Stomach (tissue), 9 donors: Measurements from ENCODE around the gene KRT33B. TPM values are rescaled to one million over a fixed set of nuclear protein-coding genes. Genes with fewer than 3 reads are reported as not detected.

Source experiments
- DNase-seq, 2 donors: peaks; one replicate each; pipeline versions ENCODE4 v3.0.0 to v3.0.0-alpha.2; 2013 to 2019
- H3K27ac ChIP-seq, 5 donors: fragments of 200-600 bp in 4 of 5; sonication (generic) in 4 of 5; one replicate each; pipeline ENCODE4 v1.5.1; 2013 to 2019; ENCODE audit warnings: mild to moderate bottlenecking in 1 of 5, moderate library complexity in 1 of 5
- H3K27me3 ChIP-seq, 3 donors: fragments of 200-600 bp; sonication (generic); one replicate each; pipeline ENCODE4 v1.5.1; 2017 to 2019; ENCODE audit warnings: mixed run types in 1 of 3
- H3K36me3 ChIP-seq, 4 donors: fragments of 200-600 bp; sonication (generic); 1 replicate in 3 of 4; 2 replicates in 1 of 4; pipeline ENCODE4 v1.5.1; 2016 to 2019
- H3K4me1 ChIP-seq, 4 donors: fragments of 200-600 bp; sonication (generic); one replicate each; pipeline ENCODE4 v1.5.1; 2016 to 2019
- H3K4me3 ChIP-seq, 4 donors: fragments of 200-600 bp; sonication (generic) in 3 of 4; one replicate each; pipeline ENCODE4 v1.5.1; 2016 to 2019; ENCODE audit warnings: mild to moderate bottlenecking in 1 of 4
- H3K9me3 ChIP-seq, 4 donors: fragments of 200-600 bp; sonication (generic); one replicate each; pipeline ENCODE4 v1.5.1; 2016 to 2019
- CTCF ChIP-seq, 7 experiments: fragments of 450-650 bp in 4 of 7; fragments of 200-600 bp in 3 of 7; sonication (generic) in 3 of 7; IDR thresholded peaks; one replicate each; pipeline ENCODE4 v1.5.1; 2016 to 2019; ENCODE audit warnings: antibody characterized with exemption in 7 of 7, control low read depth in 2 of 7, mild to moderate bottlenecking in 1 of 7
- EP300 ChIP-seq: sonication (generic); formaldehyde crosslinking; IDR thresholded peaks from one replicate; pipeline ENCODE4 v1.6.1; 2017; ENCODE audit warnings: antibody characterized with exemption
- POLR2A ChIP-seq, 4 donors: fragments of 450-650 bp; IDR thresholded peaks; one replicate each; pipeline ENCODE4 v1.6.1; 2016; ENCODE audit warnings: antibody characterized with exemption in 4 of 4, control low read depth in 2 of 4, mild to moderate bottlenecking in 1 of 4, moderate library complexity in 1 of 4
- POLR2AphosphoS5 ChIP-seq, 3 donors: sonication (generic); formaldehyde crosslinking; IDR thresholded peaks; one replicate each; pipeline ENCODE4 v1.6.1; 2016; ENCODE audit warnings: antibody characterized with exemption in 3 of 3
- WGBS, 5 donors: extraction: QIAGEN DNeasy Blood & Tissue Kit in 3 of 5; methylation state at CpG; one replicate each; pipeline versions ENCODE4 v1.1.5 to v1.1.7; 2013 to 2018; 5-methylcytosine and 5-hydroxymethylcytosine counted together
- intact Hi-C: fragments of 100-400 bp; cut with DNase I; formaldehyde crosslinking; loops from one replicate; pipeline ENCODE4 v1.15.1; 2023; ENCODE audit warnings: low total_unique reads
- polyA plus RNA-seq, 3 donors: library from polyadenylated mRNA; stranded (reverse); fragments of 200-250 nt; gene quantifications; one replicate each; pipeline ENCODE4 v1.2.3, GENCODE V29; 2013
- total RNA-seq, 5 donors: library from RNA; depleted of rRNA; stranded (reverse); fragments of >200 nt; gene quantifications; one replicate each; pipeline versions ENCODE4 v1.1.0 to v1.2.3, GENCODE V29; 2014 to 2016
- donor health status: healthy with polysubstance abuse.
- donor health status: Bipolar disorder and iron deficiency.
- donor health status: healthy.

KRT33B gene
- total and polyA plus RNA-seq, 8 donors = not detected

GRCh38 chr17:41324180-41325075 is 45.2 kb downstream of the KRT33B start:
- intact Hi-C loops = loop anchor here (10.0 kb wide), 1 partner anchor 420 kb away; no protein-coding TSS in a partner anchor
- 55 to 60% (median 58%) methylated on average over 13 to 16 of the region's 16 CpGs for WGBS, 5 donors
- peaks cover 0 to 14% (median 0%) of the 10 kb centered on the region in 4 donors for H3K9me3 ChIP-seq
- no peak overlapping the region for H3K4me3 ChIP-seq
- H3K27me3 ChIP-seq = no peaks in the 10 kb centered on the region
- H3K27ac ChIP-seq = no peak overlapping the region
- H3K4me1 ChIP-seq = no peaks in the 10 kb centered on the region
- no peak for TF ChIP-seq POLR2AphosphoS5 (IDR thresholded peaks at IDR 0.05)
- TF ChIP-seq CTCF (IDR thresholded peaks at IDR 0.05) = peak in 1 of 7 experiments; percentile 10
- TF ChIP-seq EP300 = no peak
- no peak for TF ChIP-seq POLR2A (IDR thresholded peaks at IDR 0.05)
- H3K36me3 ChIP-seq = no peaks in the 10 kb centered on the region
- DNase-seq = peak in 1 of 2 donors; percentile 68

GRCh38 chr17:41322903-41323895 is 46.4 kb downstream of the KRT33B start:
- no peaks in the 10 kb centered on the region for H3K36me3 ChIP-seq
- no peak overlapping the region for H3K4me3 ChIP-seq
- H3K4me1 ChIP-seq = no peaks in the 10 kb centered on the region
- WGBS, 5 donors = 84 to 92% (median 90%) methylated on average over 9 to 11 of the region's 11 CpGs
- intact Hi-C loops = loop anchor here (10.0 kb wide), 1 partner anchor 418 kb away; no protein-coding TSS in a partner anchor
- no peaks in the 10 kb centered on the region for H3K27me3 ChIP-seq
- TF ChIP-seq POLR2AphosphoS5 (IDR thresholded peaks at IDR 0.05) (no peak), POLR2A (IDR thresholded peaks at IDR 0.05) (no peak), EP300 (no peak), CTCF (IDR thresholded peaks at IDR 0.05) (no peak)
- no peak for DNase-seq
- H3K27ac ChIP-seq = no peak overlapping the region
- H3K9me3 ChIP-seq = peaks cover 0 to 17% (median 0%) of the 10 kb centered on the region in 4 donors

- intact Hi-C loops = loop anchor here (10.0 kb wide), 1 partner anchor 417 kb away; no protein-coding TSS in a partner anchor
- Histone ChIP-seq H3K4me1 (no peaks in the 10 kb centered on the region), H3K9me3 (peaks cover 0 to 17% (median 0%) of the 10 kb centered on the region in 4 donors), H3K27ac (no peak overlapping the region), H3K4me3 (no peak overlapping the region), H3K36me3 (no peaks in the 10 kb centered on the region), H3K27me3 (peaks cover 0 to 3% (median 0%) of the 10 kb centered on the region in 3 donors)
- DNase-seq = peak in 1 of 2 donors; percentile 69
- TF ChIP-seq EP300 (no peak), CTCF (IDR thresholded peaks at IDR 0.05) (peak in 5 of 7 experiments; percentile 61 to 77 (median 67))
- 30 to 37% (median 32%) methylated on average over 5 of the region's 5 CpGs for WGBS, 5 donors
These were observed 47.3 kb downstream of the KRT33B start for GRCh38 chr17:41322094-41322902.
